GM12878 (cell line): Measurements from ENCODE around the gene RNF175. TPM values are rescaled to one million over a fixed set of nuclear protein-coding genes. Genes with fewer than 3 reads are reported as not detected.

Source experiments
- ATAC-seq: fragments of 200-7000 bp; cut with Tn5 transposase; 3 replicates; pipeline ENCODE4 v1.9.1; 2020; ENCODE audit warnings: mild to moderate bottlenecking, moderate library complexity
- BruUV-seq: library from RNA; stranded (reverse); fragments of 400-500 nt; replicated peaks from 2 replicates; lab custom pipeline; 2021; lab: Mats Ljungman, UMichigan
- CTCF ChIA-PET: fragments of 300-600 bp; sonication (Branson Sonifier 250); formaldehyde crosslinking; extraction: SDS; loops from one replicate; lab custom pipeline; 2021; ENCODE audit warnings: inconsistent platforms; lab: Yijun Ruan, JAX
- POLR2A ChIA-PET: fragments of 350-600 bp; formaldehyde crosslinking; extraction: SDS; loops from one replicate; lab custom pipeline; 2021; ENCODE audit warnings: inconsistent platforms; lab: Charles Lee
- RAD21 ChIA-PET: fragments of 300-600 bp; sonication (Branson Sonifier 250); formaldehyde crosslinking; loops from one replicate; lab custom pipeline; 2023; ENCODE audit warnings: antibody characterized with exemption; ENCODE audit not compliant: unreplicated experiment; lab: Charles Lee
- SMC1A ChIA-PET: fragments of 300-600 bp; sonication (Branson Sonifier 250); formaldehyde crosslinking; loops from one replicate; lab custom pipeline; 2023; ENCODE audit not compliant: unreplicated experiment, uncharacterized antibody; lab: Charles Lee
- DNase-seq: peaks from one replicate; pipeline ENCODE4 v3.0.0-alpha.2; 2011; ENCODE audit warnings: low read depth, low spot score
- FAIRE-seq: peaks from 3 replicates; lab custom pipeline; 2011; peaks lifted over from hg19 to GRCh38; lab: Jason Lieb, UNC
- H2AFZ ChIP-seq: 2 replicates; pipeline ENCODE4 v1.6.0; 2011; ENCODE audit warnings: low read depth, low read length, control low read depth; ENCODE audit not compliant: control insufficient read depth
- H3K27ac ChIP-seq: 2 replicates; pipeline ENCODE4 v1.5.1; 2011; ENCODE audit warnings: control low read depth; ENCODE audit not compliant: control insufficient read depth, insufficient read depth
- H3K27me3 ChIP-seq, 2 experiments: replicated peaks in 1 of 2; 2 replicates each; pipeline versions ENCODE4 v1.6.0 to v1.6.1; 2011; ENCODE audit warnings: low read length in 1 of 2; ENCODE audit not compliant: control insufficient read depth in 2 of 2, insufficient read depth in 2 of 2
- H3K36me3 ChIP-seq, 2 experiments: 2 replicates each; pipeline ENCODE4 v1.5.1; 2011; ENCODE audit warnings: low read length in 1 of 2; ENCODE audit not compliant: control insufficient read depth in 2 of 2, insufficient read depth in 2 of 2
- H3K4me1 ChIP-seq: 2 replicates; pipeline ENCODE4 v1.6.1; 2011; ENCODE audit warnings: mild to moderate bottlenecking, low read length, moderate library complexity, mixed read lengths; ENCODE audit not compliant: control insufficient read depth, insufficient read depth
- H3K4me2 ChIP-seq: 2 replicates; pipeline ENCODE4 v1.6.0; 2011; ENCODE audit warnings: control low read depth; ENCODE audit not compliant: control insufficient read depth, insufficient read depth
- H3K4me3 ChIP-seq: fragments of 200-600 bp; sonication (generic); 2 replicates; pipeline ENCODE4 v1.5.1; 2016
- H3K79me2 ChIP-seq: 2 replicates; pipeline ENCODE4 v1.6.0; 2011; ENCODE audit warnings: low read length; ENCODE audit not compliant: control insufficient read depth, insufficient read depth
- H3K9ac ChIP-seq: 2 replicates; pipeline ENCODE4 v1.8.0; 2011; ENCODE audit warnings: low read length, control low read depth, mixed read lengths; ENCODE audit not compliant: control insufficient read depth, insufficient read depth
- H3K9me3 ChIP-seq: replicated peaks from 3 replicates; pipeline ENCODE4 v1.5.1; 2011; ENCODE audit warnings: mild to moderate bottlenecking, low read length; ENCODE audit not compliant: control insufficient read depth, insufficient read depth
- H4K20me1 ChIP-seq: 2 replicates; pipeline ENCODE4 v1.6.0; 2011; ENCODE audit not compliant: control insufficient read depth, insufficient read depth
- ATF2 ChIP-seq: IDR thresholded peaks from 2 replicates; pipeline ENCODE4 v1.6.1; 2012; ENCODE audit warnings: low read length, inconsistent platforms
- BCL11A ChIP-seq: IDR thresholded peaks from 2 replicates; pipeline ENCODE4 v1.6.1; 2011; ENCODE audit warnings: low read depth, low read length
- CBX5 ChIP-seq: sonication (generic); IDR thresholded peaks from 2 replicates; pipeline ENCODE4 v1.6.1; 2016; ENCODE audit warnings: low read depth, moderate library complexity, mild to moderate bottlenecking, inconsistent platforms
- E2F8 ChIP-seq: fragments of 450-650 bp; IDR thresholded peaks from 2 replicates; pipeline ENCODE4 v1.6.1; 2018; ENCODE audit warnings: mild to moderate bottlenecking, low read depth, moderate library complexity; ENCODE audit not compliant: partially characterized antibody
- MEF2A ChIP-seq: IDR thresholded peaks from 2 replicates; pipeline ENCODE4 v1.6.1; 2011; ENCODE audit warnings: low read depth, mild to moderate bottlenecking, low read length, moderate library complexity; ENCODE audit not compliant: insufficient read depth
- MXI1 ChIP-seq: fragments of 150-350 bp; IDR thresholded peaks from 2 replicates; pipeline ENCODE4 v1.6.1; 2011; ENCODE audit warnings: low read depth, mild to moderate bottlenecking, inconsistent platforms, low read length, improper control_type of control experiment
- MYB ChIP-seq: fragments of 150-350 bp; IDR thresholded peaks from 2 replicates; pipeline ENCODE4 v1.6.1; 2014; ENCODE audit warnings: mild to moderate bottlenecking, low read depth, low read length, borderline replicate concordance
- MYC ChIP-seq: IDR thresholded peaks from 2 replicates; pipeline ENCODE4 v1.6.1; 2011; ENCODE audit warnings: mild to moderate bottlenecking, low read length, moderate library complexity, inconsistent platforms; ENCODE audit not compliant: insufficient read depth, insufficient replicate concordance, insufficient read length, severe bottlenecking
- NFIC ChIP-seq: IDR thresholded peaks from 2 replicates; pipeline ENCODE4 v1.6.1; 2012; ENCODE audit warnings: low read depth, mild to moderate bottlenecking, inconsistent platforms, low read length, moderate library complexity
- NFXL1 ChIP-seq: fragments of 450-650 bp; IDR thresholded peaks from 2 replicates; pipeline ENCODE4 v1.6.1; 2017; ENCODE audit warnings: antibody characterized with exemption, mild to moderate bottlenecking, borderline replicate concordance
- POLR2AphosphoS2 ChIP-seq: IDR thresholded peaks from 2 replicates; pipeline ENCODE4 v1.6.1; 2011; ENCODE audit warnings: low read depth, mild to moderate bottlenecking, low read length, improper control_type of control experiment, moderate library complexity
- SIN3A ChIP-seq: IDR thresholded peaks from 2 replicates; pipeline ENCODE4 v1.6.1; 2012; ENCODE audit warnings: low read depth, low read length, improper control_type of control experiment
- SREBF2 ChIP-seq: IDR thresholded peaks from 2 replicates; pipeline ENCODE4 v1.6.1; 2012; ENCODE audit warnings: mild to moderate bottlenecking, low read length
- TARDBP ChIP-seq: IDR thresholded peaks from 2 replicates; pipeline ENCODE4 v1.6.1; 2016; ENCODE audit warnings: borderline replicate concordance
- YY1 ChIP-seq: IDR thresholded peaks from 2 replicates; pipeline ENCODE4 v1.6.1; 2011; ENCODE audit warnings: low read depth, mild to moderate bottlenecking, low read length
- ZBTB33 ChIP-seq: fragments of 450-650 bp; IDR thresholded peaks from 2 replicates; pipeline ENCODE4 v1.6.1; 2017; ENCODE audit warnings: mild to moderate bottlenecking
- WGBS: methylation state at CpG from one replicate; pipeline ENCODE4 v1.1.6; 2016; ENCODE audit warnings: low lambda C conversion rate; ENCODE audit not compliant: insufficient replicate concordance, insufficient coverage; ENCODE audit errors: missing lambda C conversion rate; 5-methylcytosine and 5-hydroxymethylcytosine counted together
- in situ Hi-C: fragments of 300-500 bp; cut with MboI; formaldehyde crosslinking; loops from 9 replicates; pipeline ENCODE4 v1.14.3; 2018; ENCODE audit warnings: mixed read lengths
- intact Hi-C: fragments of 100-400 bp; cut with micrococcal nuclease; formaldehyde crosslinking; loops from one replicate; pipeline ENCODE4 v1.14.2; 2022; ENCODE audit not compliant: unreplicated experiment
- polyA plus RNA-seq, 11 experiments: library from polyadenylated mRNA; depleted of rRNA in 4 of 11; unstranded in 6 of 11; stranded (reverse) in 5 of 11; fragments of >200 nt; fragmentation: Nextera tagmentation in 4 of 11; fragmentation: Illumina TruSeq in 1 of 11; extraction: Ambion mirVana in 4 of 11; extraction: Trizol in 1 of 11; gene quantifications; 1 replicate in 1 of 11; 2 replicates in 10 of 11; pipeline versions ENCODE4 v1.2.1 to v1.2.3, GENCODE V29; 2011 to 2016; ENCODE audit warnings: inconsistent platforms in 2 of 11, missing spikeins in 2 of 11, low read depth in 1 of 11
- total RNA-seq, 4 experiments: library from RNA; depleted of rRNA in 3 of 4; stranded (reverse); fragments of >200 nt in 3 of 4; fragmentation: Illumina TruSeq in 1 of 4; extraction: Trizol in 1 of 4; gene quantifications; 2 replicates each; pipeline versions ENCODE4 v1.2.1 to v1.2.3, GENCODE V29; 2013 to 2021
- TF ChIP-seq, protein P1 (sequence below): fragments of 450-650 bp; conservative IDR thresholded peaks from 2 replicates; pipeline ENCODE4 v1.6.1; 2017; ENCODE audit warnings: mild to moderate bottlenecking, moderate library complexity

Gene RNF175
- total and polyA plus RNA-seq, 10 of the 15 experiments (the other 5 are each of a cell fraction or from before 2014, with no cell fraction given), result not detected

DNA sequence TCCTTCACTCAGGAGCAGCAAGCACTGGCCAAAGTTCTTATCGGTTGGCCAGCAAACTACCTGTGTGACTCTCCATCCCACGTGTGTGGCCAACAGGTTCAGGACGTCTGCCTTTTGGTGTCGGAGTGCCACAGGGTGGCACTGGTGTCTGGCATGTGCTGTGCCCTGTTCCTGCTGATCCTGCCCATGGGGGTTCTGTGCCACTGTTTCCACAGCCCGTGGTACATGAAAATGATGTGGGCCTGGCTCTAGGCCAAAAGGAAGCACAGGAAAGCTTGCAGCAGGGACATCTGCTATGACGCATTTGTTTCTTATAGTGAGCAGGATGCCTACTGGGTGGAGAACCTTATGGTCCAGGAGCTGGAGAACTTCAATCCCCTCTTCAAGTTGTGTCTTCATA, 80.3 kb downstream of the RNF175 start:
- in situ Hi-C loops (no loop called here), intact Hi-C loops (no loop called here)
- Histone ChIP-seq H3K9ac (no peak overlapping the region), H3K27me3 (peaks cover 2 to 16% of the 10 kb centered on the region in 2 experiments; a peak in 3 of 4 replicates), H3K27ac (no peak overlapping the region), H2AFZ (no peak overlapping the region), H3K4me3 (no peak overlapping the region), H3K4me2 (no peak overlapping the region), H3K4me1 (peaks cover 2% of the 10 kb centered on the region; the same call in 1 of the 2 replicates), H4K20me1 (no peaks in the 10 kb centered on the region), H3K36me3 (no peaks in the 10 kb centered on the region), H3K9me3 (no peaks in the 10 kb centered on the region; the same call in none of the 3 replicates), H3K79me2 (no peaks in the 10 kb centered on the region)
- ChIA-PET RAD21 (no interaction called here), CTCF (no interaction called here), SMC1A (interaction anchor here (1.0 kb wide), 1 partner anchor 99 kb away, joined by 3 read pairs; no protein-coding TSS in a partner anchor), POLR2A (no interaction called here)
- no TSS peak for BruUV-seq
- no peak for DNase-seq
- FAIRE-seq, result no peak
- no peak for ATAC-seq
- WGBS, result 60% methylated on average over 6 of the region's 6 CpGs
- TF ChIP-seq, protein P1, sequence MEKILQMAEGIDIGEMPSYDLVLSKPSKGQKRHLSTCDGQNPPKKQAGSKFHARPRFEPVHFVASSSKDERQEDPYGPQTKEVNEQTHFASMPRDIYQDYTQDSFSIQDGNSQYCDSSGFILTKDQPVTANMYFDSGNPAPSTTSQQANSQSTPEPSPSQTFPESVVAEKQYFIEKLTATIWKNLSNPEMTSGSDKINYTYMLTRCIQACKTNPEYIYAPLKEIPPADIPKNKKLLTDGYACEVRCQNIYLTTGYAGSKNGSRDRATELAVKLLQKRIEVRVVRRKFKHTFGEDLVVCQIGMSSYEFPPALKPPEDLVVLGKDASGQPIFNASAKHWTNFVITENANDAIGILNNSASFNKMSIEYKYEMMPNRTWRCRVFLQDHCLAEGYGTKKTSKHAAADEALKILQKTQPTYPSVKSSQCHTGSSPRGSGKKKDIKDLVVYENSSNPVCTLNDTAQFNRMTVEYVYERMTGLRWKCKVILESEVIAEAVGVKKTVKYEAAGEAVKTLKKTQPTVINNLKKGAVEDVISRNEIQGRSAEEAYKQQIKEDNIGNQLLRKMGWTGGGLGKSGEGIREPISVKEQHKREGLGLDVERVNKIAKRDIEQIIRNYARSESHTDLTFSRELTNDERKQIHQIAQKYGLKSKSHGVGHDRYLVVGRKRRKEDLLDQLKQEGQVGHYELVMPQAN, result no peak
- no peak for TF ChIP-seq ATF2
- no peak for TF ChIP-seq SREBF2
- no peak for TF ChIP-seq POLR2AphosphoS2
- no peak for TF ChIP-seq BCL11A
- no peak for TF ChIP-seq MYC
- no peak for TF ChIP-seq NFIC
- TF ChIP-seq YY1, result no peak
- TF ChIP-seq TARDBP, result no peak
- no peak for TF ChIP-seq E2F8
- no peak for TF ChIP-seq SIN3A
- TF ChIP-seq NFXL1, result no peak
- no peak for TF ChIP-seq ZBTB33
- TF ChIP-seq MYB, result no peak
- no peak for TF ChIP-seq MEF2A
- TF ChIP-seq CBX5, result no peak
- TF ChIP-seq MXI1, result no peak
